IgD-negative memory B cell (primary cell): Measurements from ENCODE around the gene SBSN. TPM values are rescaled to one million over a fixed set of nuclear protein-coding genes. Genes with fewer than 3 reads are reported as not detected.

Source experiments
- H3K27ac Mint-ChIP-seq, 3 donors: one replicate each; pipeline ENCODE4 v1.8.0; 2020 to 2022; ENCODE audit warnings: mild to moderate bottlenecking in 3 of 3, mixed read lengths in 3 of 3, moderate library complexity in 1 of 3
- H3K27me3 Mint-ChIP-seq: one replicate; pipeline ENCODE4 v1.8.0; 2021; ENCODE audit warnings: mixed read lengths
- H3K36me3 Mint-ChIP-seq: one replicate; pipeline ENCODE4 v1.8.0; 2020; ENCODE audit warnings: mild to moderate bottlenecking, mixed read lengths
- H3K4me1 Mint-ChIP-seq, 3 donors: one replicate each; pipeline ENCODE4 v1.8.0; 2020 to 2022; ENCODE audit warnings: mixed read lengths in 3 of 3, mild to moderate bottlenecking in 1 of 3
- H3K4me3 Mint-ChIP-seq, 4 donors: one replicate each; pipeline ENCODE4 v1.8.0; 2020 to 2022; ENCODE audit warnings: mild to moderate bottlenecking in 4 of 4, mixed read lengths in 4 of 4, moderate library complexity in 3 of 4
- H3K9me3 Mint-ChIP-seq, 3 donors: one replicate each; pipeline ENCODE4 v1.8.0; 2020 to 2021; ENCODE audit warnings: mixed read lengths in 3 of 3, mild to moderate bottlenecking in 1 of 3
- polyA plus RNA-seq: library from polyadenylated mRNA; unstranded; fragments of 300-500 nt; fragmentation: Illumina TruSeq; gene quantifications from one replicate; pipeline ENCODE4 v1.2.3, GENCODE V29; 2021

SBSN gene
- polyA plus RNA-seq, 1 donor from 2014 or later = not detected

GRCh38 chr19:35546532-35546931 is 18.4 kb upstream of the SBSN start:
- Mint-ChIP-seq H3K27ac (peak overlapping the region in 2 of 3 donors; percentile 45 to 97), H3K4me1 (peaks cover 14 to 21% (median 17%) of the 10 kb centered on the region in 3 donors), H3K9me3 (no peaks in the 10 kb centered on the region), H3K4me3 (peak overlapping the region; percentile 86 to 94 (median 90)), H3K27me3 (no peaks in the 10 kb centered on the region), H3K36me3 (peaks cover 4% of the 10 kb centered on the region)

- no peaks in the 10 kb centered on the region for H3K9me3 Mint-ChIP-seq
- peaks cover 14 to 23% (median 17%) of the 10 kb centered on the region in 3 donors for H3K4me1 Mint-ChIP-seq
- H3K27me3 Mint-ChIP-seq = no peaks in the 10 kb centered on the region
- H3K27ac Mint-ChIP-seq = peak overlapping the region; percentile 45 to 97 (median 67)
- peak overlapping the region; percentile 86 to 94 (median 90) for H3K4me3 Mint-ChIP-seq
- peaks cover 4% of the 10 kb centered on the region for H3K36me3 Mint-ChIP-seq
Measured at GRCh38 chr19:35545855-35546381, 17.8 kb upstream of the SBSN start.

GRCh38 chr19:35545001-35545854 is 17.1 kb upstream of the SBSN start, which contains the start of gene TMEM147:
Gene TMEM147, plus strand, starts transcription at chr19:35545626. Its CDS starts 114 bp downstream, at chr19:35545740.
- Mint-ChIP-seq H3K27me3 (no peaks in the 10 kb centered on the region), H3K27ac (peak within 1 kb of the TSS; percentile 61 to 97 (median 86)), H3K4me1 (peaks cover 17 to 29% (median 19%) of the 10 kb centered on the region in 3 donors), H3K4me3 (peak within 1 kb of the TSS; percentile 86 to 94 (median 90)), H3K9me3 (no peaks in the 10 kb centered on the region), H3K36me3 (peaks cover 3% of the 10 kb centered on the region)

GRCh38 chr19:35544110-35544802 is 16.1 kb upstream of the SBSN start:
- peak overlapping the region; percentile 86 to 94 (median 90) for H3K4me3 Mint-ChIP-seq
- H3K4me1 Mint-ChIP-seq = peaks cover 17 to 31% (median 19%) of the 10 kb centered on the region in 3 donors
- H3K27ac Mint-ChIP-seq = peak overlapping the region in 2 of 3 donors; percentile 61 to 79
- H3K27me3 Mint-ChIP-seq = no peaks in the 10 kb centered on the region
- no peaks in the 10 kb centered on the region for H3K9me3 Mint-ChIP-seq
- peaks cover 3% of the 10 kb centered on the region for H3K36me3 Mint-ChIP-seq

GRCh38 chr19:35543280-35544109 is 15.4 kb upstream of the SBSN start:
- H3K4me3 Mint-ChIP-seq = peak overlapping the region in 2 of 4 donors; percentile 86 to 94
- H3K4me1 Mint-ChIP-seq = peaks cover 16 to 26% (median 17%) of the 10 kb centered on the region in 3 donors
- H3K27me3 Mint-ChIP-seq = no peaks in the 10 kb centered on the region
- H3K9me3 Mint-ChIP-seq = no peaks in the 10 kb centered on the region
- H3K36me3 Mint-ChIP-seq = no peaks in the 10 kb centered on the region
- H3K27ac Mint-ChIP-seq = no peak overlapping the region

- no peaks in the 10 kb centered on the region for H3K36me3 Mint-ChIP-seq
- peak overlapping the region in 1 of 4 donors; percentile 86 for H3K4me3 Mint-ChIP-seq
- H3K4me1 Mint-ChIP-seq = peaks cover 15 to 26% (median 17%) of the 10 kb centered on the region in 3 donors
- no peak overlapping the region for H3K27ac Mint-ChIP-seq
- H3K9me3 Mint-ChIP-seq = no peaks in the 10 kb centered on the region
- H3K27me3 Mint-ChIP-seq = no peaks in the 10 kb centered on the region
Measured at GRCh38 chr19:35542209-35542608, 14.1 kb upstream of the SBSN start.

GRCh38 chr19:35540356-35540927 is 12.3 kb upstream of the SBSN start:
- Mint-ChIP-seq H3K9me3 (no peaks in the 10 kb centered on the region), H3K4me1 (peaks cover 9 to 20% (median 13%) of the 10 kb centered on the region in 3 donors), H3K27me3 (no peaks in the 10 kb centered on the region), H3K4me3 (peak overlapping the region in 2 of 4 donors; percentile 67 to 74), H3K36me3 (no peaks in the 10 kb centered on the region), H3K27ac (peak overlapping the region in 2 of 3 donors; percentile 22 to 92)

GRCh38 chr19:35539850-35540249 is 11.7 kb upstream of the SBSN start:
- Mint-ChIP-seq H3K4me1 (peaks cover 8 to 19% (median 14%) of the 10 kb centered on the region in 3 donors), H3K36me3 (no peaks in the 10 kb centered on the region), H3K27ac (no peak overlapping the region), H3K9me3 (no peaks in the 10 kb centered on the region), H3K27me3 (no peaks in the 10 kb centered on the region), H3K4me3 (peak overlapping the region in 1 of 4 donors; percentile 67)

- Mint-ChIP-seq H3K27ac (peak overlapping the region in 1 of 3 donors; percentile 28), H3K4me3 (no peak overlapping the region), H3K9me3 (no peaks in the 10 kb centered on the region)
Measured at GRCh38 chr19:35539314-35539713, 11.2 kb upstream of the SBSN start.

GRCh38 chr19:35534803-35535480 is 6.8 kb upstream of the SBSN start:
- H3K27ac Mint-ChIP-seq = no peak overlapping the region
- no peaks in the 10 kb centered on the region for H3K9me3 Mint-ChIP-seq
- H3K4me3 Mint-ChIP-seq = peak overlapping the region in 1 of 4 donors; percentile 39
- no peaks in the 10 kb centered on the region for H3K36me3 Mint-ChIP-seq
- H3K4me1 Mint-ChIP-seq = peaks cover 11 to 14% (median 14%) of the 10 kb centered on the region in 3 donors
- H3K27me3 Mint-ChIP-seq = peaks cover 16% of the 10 kb centered on the region

More at GRCh38 chr19:35539314-35539713, 11.2 kb upstream of the SBSN start:
- no peaks in the 10 kb centered on the region for H3K36me3 Mint-ChIP-seq
- peaks cover 2 to 16% (median 9%) of the 10 kb centered on the region in 3 donors for H3K4me1 Mint-ChIP-seq
- H3K27me3 Mint-ChIP-seq = no peaks in the 10 kb centered on the region

GRCh38 chr19:35533822-35534392 is 5.8 kb upstream of the SBSN start:
- no peaks in the 10 kb centered on the region for H3K36me3 Mint-ChIP-seq
- no peaks in the 10 kb centered on the region for H3K9me3 Mint-ChIP-seq
- H3K27me3 Mint-ChIP-seq = peaks cover 23% of the 10 kb centered on the region
- H3K4me3 Mint-ChIP-seq = peak overlapping the region; percentile 67 to 86 (median 74)
- peak overlapping the region; percentile 31 to 84 (median 65) for H3K27ac Mint-ChIP-seq
- H3K4me1 Mint-ChIP-seq = peaks cover 10 to 14% (median 11%) of the 10 kb centered on the region in 3 donors

GRCh38 chr19:35533201-35533821 is 5.2 kb upstream of the SBSN start, which contains the start of gene GAPDHS:
Gene GAPDHS, plus strand, starts transcription at chr19:35533456. Its CDS starts 72 bp downstream, at chr19:35533528.
- Mint-ChIP-seq H3K36me3 (no peaks in the 10 kb centered on the region), H3K4me3 (peak within 1 kb of the TSS; percentile 67 to 86 (median 74)), H3K4me1 (peaks cover 10 to 14% (median 11%) of the 10 kb centered on the region in 3 donors), H3K27ac (peak within 1 kb of the TSS; percentile 31 to 84 (median 65)), H3K9me3 (no peaks in the 10 kb centered on the region), H3K27me3 (peaks cover 29% of the 10 kb centered on the region)

- no peak overlapping the region for H3K27ac Mint-ChIP-seq
- no peaks in the 10 kb centered on the region for H3K36me3 Mint-ChIP-seq
- H3K9me3 Mint-ChIP-seq = no peaks in the 10 kb centered on the region
- H3K4me3 Mint-ChIP-seq = no peak overlapping the region
- peaks cover 43% of the 10 kb centered on the region for H3K27me3 Mint-ChIP-seq
- H3K4me1 Mint-ChIP-seq = peaks cover 10 to 14% (median 11%) of the 10 kb centered on the region in 3 donors
Measured at GRCh38 chr19:35531291-35531690, 3.2 kb upstream of the SBSN start.
